HUES48 (cell line): Measurements from ENCODE around the gene FCF1.
A peak's percentile ranks its signal among the peaks of the same experiment; 100 is the strongest.
"Not testable (repeated sequence)": the region's sequence is repeated elsewhere in the genome, so short reads cannot be mapped to it uniquely, and the experiment has no call there.

Source experiments
- H3K27ac ChIP-seq: one replicate; pipeline ENCODE4 v1.7.0; 2013; ENCODE audit warnings: low read depth, low read length, inconsistent platforms
- H3K27me3 ChIP-seq: 2 replicates; pipeline ENCODE4 v1.6.1; 2013; ENCODE audit warnings: mild to moderate bottlenecking, low read length; ENCODE audit not compliant: control insufficient read depth, insufficient read depth
- H3K36me3 ChIP-seq: 2 replicates; pipeline ENCODE4 v1.6.1; 2013; ENCODE audit warnings: low read length; ENCODE audit not compliant: control insufficient read depth, insufficient read depth
- H3K4me1 ChIP-seq: 2 replicates; pipeline ENCODE4 v1.6.1; 2013; ENCODE audit warnings: mild to moderate bottlenecking, low read length; ENCODE audit not compliant: control insufficient read depth, insufficient read depth
- H3K4me3 ChIP-seq: 2 replicates; pipeline ENCODE4 v1.5.1; 2013; ENCODE audit warnings: mild to moderate bottlenecking, low read depth, low read length
- H3K9ac ChIP-seq: 2 replicates; pipeline ENCODE4 v1.6.1; 2013; ENCODE audit warnings: mild to moderate bottlenecking, low read depth, low read length, moderate library complexity
- H3K9me3 ChIP-seq: 2 replicates; pipeline ENCODE4 v1.6.1; 2013; ENCODE audit warnings: low read length; ENCODE audit not compliant: control insufficient read depth, insufficient read depth

Gene FCF1

GRCh38 chr14:74733221-74733620, 20.3 kb downstream of the FCF1 start:
- peaks cover 42% of the 10 kb centered on the region for H3K36me3 ChIP-seq
- H3K27ac ChIP-seq = no peak overlapping the region
- H3K4me1 ChIP-seq = no peaks in the 10 kb centered on the region
- H3K9me3 ChIP-seq = no peaks in the 10 kb centered on the region
- no peaks in the 10 kb centered on the region for H3K27me3 ChIP-seq
- no peak overlapping the region for H3K9ac ChIP-seq
- H3K4me3 ChIP-seq = no peak overlapping the region

DNA sequence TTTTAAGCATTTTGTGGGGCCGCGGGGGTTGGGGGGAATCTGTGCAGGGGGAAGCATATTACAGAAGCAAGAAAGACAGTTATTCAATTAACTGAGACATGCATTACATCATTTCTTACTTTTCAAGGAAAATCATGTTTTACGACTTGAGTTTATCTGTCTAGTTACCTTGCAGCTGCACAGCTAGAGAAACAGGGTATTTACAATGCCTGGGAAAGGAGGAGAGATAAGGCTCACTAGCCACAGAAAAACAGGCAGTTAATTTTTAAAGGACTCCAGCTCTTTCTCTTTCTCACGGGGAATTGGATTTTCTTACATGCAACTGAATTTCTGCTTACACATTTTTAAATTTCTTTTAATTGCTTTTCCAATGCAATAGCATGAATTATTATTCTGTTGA, 22.2 kb downstream of the FCF1 start:
- no peaks in the 10 kb centered on the region for H3K9me3 ChIP-seq
- H3K36me3 ChIP-seq = peaks cover 42% of the 10 kb centered on the region
- no peak overlapping the region for H3K9ac ChIP-seq
- no peaks in the 10 kb centered on the region for H3K27me3 ChIP-seq
- no peaks in the 10 kb centered on the region for H3K4me1 ChIP-seq
- no peak overlapping the region for H3K4me3 ChIP-seq
- H3K27ac ChIP-seq = no peak overlapping the region

GRCh38 chr14:74737753-74738325, 24.9 kb downstream of the FCF1 start:
- Histone ChIP-seq H3K4me3 (no peak overlapping the region), H3K9ac (no peak overlapping the region), H3K36me3 (peaks cover 28% of the 10 kb centered on the region), H3K27ac (no peak overlapping the region), H3K9me3 (no peaks in the 10 kb centered on the region), H3K4me1 (no peaks in the 10 kb centered on the region), H3K27me3 (no peaks in the 10 kb centered on the region)

DNA sequence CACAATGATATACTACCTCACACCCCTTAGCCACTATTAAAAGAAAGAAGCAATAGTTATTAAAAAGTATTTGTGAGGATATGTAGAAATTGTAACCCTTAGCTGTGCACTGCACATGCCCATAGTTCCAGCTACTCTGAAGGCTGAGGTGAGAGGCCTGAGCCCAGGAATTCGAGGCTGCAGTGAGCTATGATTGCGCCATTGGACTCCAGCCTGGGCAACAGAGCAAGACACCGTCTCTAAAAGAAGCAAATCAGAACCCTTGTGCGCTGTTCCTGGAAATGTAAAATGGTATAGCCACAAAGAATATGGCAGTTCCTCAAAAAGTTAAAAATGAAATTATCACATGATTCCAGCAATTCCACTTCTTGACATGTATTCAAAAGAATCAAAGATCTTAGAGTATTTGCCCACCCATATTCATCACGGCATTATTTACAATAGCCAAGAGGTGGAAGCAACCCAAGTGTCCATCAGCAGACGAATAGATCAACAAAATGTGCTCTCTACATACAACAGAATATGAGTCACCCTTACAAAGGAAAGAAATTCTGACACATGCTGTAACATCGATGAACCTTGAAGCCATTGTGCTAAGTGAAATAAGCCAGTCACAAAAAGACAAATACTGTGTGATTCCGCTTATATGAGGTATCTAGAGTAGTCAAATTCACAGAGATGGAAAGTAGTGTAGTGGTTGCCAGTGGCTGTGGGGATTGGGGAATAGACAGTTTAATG, 26.5 kb downstream of the FCF1 start:
- Histone ChIP-seq H3K4me3 (no peak overlapping the region), H3K9ac (no peak overlapping the region), H3K27me3 (no peaks in the 10 kb centered on the region), H3K27ac (no peak overlapping the region), H3K36me3 (peaks cover 13% of the 10 kb centered on the region), H3K9me3 (no peaks in the 10 kb centered on the region), H3K4me1 (no peaks in the 10 kb centered on the region)

DNA sequence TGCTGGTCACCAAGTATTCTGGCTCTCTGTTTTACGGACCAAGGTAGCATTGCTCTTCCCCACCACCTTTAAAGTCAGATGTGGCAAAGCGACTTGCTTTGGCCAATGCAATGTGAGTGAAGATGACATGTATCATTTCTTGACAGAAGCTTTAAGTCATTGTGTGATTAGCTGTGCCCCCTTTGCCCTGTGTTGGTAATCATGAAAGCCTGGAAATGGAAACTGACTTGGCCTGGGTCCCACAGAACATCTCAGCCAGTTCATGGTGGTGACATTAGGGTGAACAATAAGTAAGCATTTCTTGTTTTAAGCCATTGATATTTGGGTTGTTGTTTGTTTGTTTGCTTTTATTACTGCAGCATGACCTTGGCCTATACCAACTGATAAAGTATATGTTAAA, 34.3 kb downstream of the FCF1 start:
- H3K36me3 ChIP-seq = no peaks in the 10 kb centered on the region

DNA sequence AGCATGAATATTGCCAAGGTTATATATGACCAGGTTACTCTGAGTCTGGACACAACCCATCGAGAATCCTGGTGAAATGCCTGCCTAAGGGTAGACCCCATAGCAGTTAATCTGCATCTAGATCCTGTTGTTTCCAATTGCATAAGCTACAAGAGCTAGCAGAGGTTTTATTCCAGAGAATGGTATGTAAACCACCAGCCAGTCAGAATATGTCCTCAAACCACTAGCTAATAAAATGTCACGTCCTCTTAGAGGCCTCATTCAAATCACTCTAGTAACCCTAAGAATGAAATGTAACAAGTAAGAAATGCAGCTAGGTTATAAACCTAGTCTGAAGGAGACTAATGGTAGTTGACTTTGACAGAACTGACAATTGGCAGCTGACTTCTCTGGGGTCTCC, 41.2 kb downstream of the FCF1 start:
- Histone ChIP-seq H3K27ac (no peak overlapping the region), H3K27me3 (no peaks in the 10 kb centered on the region), H3K4me1 (no peaks in the 10 kb centered on the region), H3K9me3 (peaks cover 4% of the 10 kb centered on the region; the same call in 1 of the 2 replicates), H3K4me3 (no peak overlapping the region), H3K9ac (no peak overlapping the region), H3K36me3 (no peaks in the 10 kb centered on the region)

More for the DNA sequence above, 34.3 kb downstream of the FCF1 start:
- H3K27ac ChIP-seq = no peak overlapping the region
- H3K4me1 ChIP-seq = no peaks in the 10 kb centered on the region
- H3K4me3 ChIP-seq = no peak overlapping the region
- no peak overlapping the region for H3K9ac ChIP-seq
- H3K9me3 ChIP-seq = no peaks in the 10 kb centered on the region
- H3K27me3 ChIP-seq = no peaks in the 10 kb centered on the region

GRCh38 chr14:74754899-74755298, 42.0 kb downstream of the FCF1 start:
- Histone ChIP-seq H3K27ac (no peak overlapping the region), H3K4me3 (no peak overlapping the region), H3K4me1 (no peaks in the 10 kb centered on the region), H3K36me3 (no peaks in the 10 kb centered on the region), H3K9me3 (peaks cover 4% of the 10 kb centered on the region; the same call in 1 of the 2 replicates), H3K27me3 (no peaks in the 10 kb centered on the region), H3K9ac (no peak overlapping the region)

DNA sequence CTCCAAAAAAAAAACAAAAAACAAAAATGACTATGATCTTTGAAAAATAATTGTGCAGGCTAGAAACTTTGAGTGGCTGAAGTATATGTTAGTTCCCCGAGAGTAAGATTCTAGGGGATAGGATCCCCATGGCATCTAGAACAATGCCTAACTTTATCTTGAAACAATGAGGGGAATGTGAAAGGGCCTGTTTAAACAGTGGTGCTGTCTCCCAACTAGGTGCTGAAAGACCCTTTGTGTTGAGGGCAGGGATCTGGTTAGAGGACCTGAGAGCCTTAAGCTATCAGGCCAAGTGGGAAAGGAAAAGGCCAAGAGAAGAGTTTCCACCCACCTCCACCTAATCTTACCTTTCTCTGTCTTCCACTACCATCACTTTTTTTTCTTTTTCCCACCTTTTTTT, 43.4 kb downstream of the FCF1 start:
- no peak overlapping the region for H3K9ac ChIP-seq
- no peaks in the 10 kb centered on the region for H3K4me1 ChIP-seq

GRCh38 chr14:74758505-74758904, 45.6 kb downstream of the FCF1 start:
- H3K27ac ChIP-seq, H3K36me3 ChIP-seq, H3K4me3 ChIP-seq, H3K4me1 ChIP-seq, H3K9ac ChIP-seq, H3K9me3 ChIP-seq, H3K27me3 ChIP-seq: not testable (repeated sequence)

More for the DNA sequence above, 43.4 kb downstream of the FCF1 start:
- no peak overlapping the region for H3K4me3 ChIP-seq
- peaks cover 4% of the 10 kb centered on the region; the same call in 1 of the 2 replicates for H3K9me3 ChIP-seq
- no peak overlapping the region for H3K27ac ChIP-seq
- H3K36me3 ChIP-seq = no peaks in the 10 kb centered on the region
- no peaks in the 10 kb centered on the region for H3K27me3 ChIP-seq

DNA sequence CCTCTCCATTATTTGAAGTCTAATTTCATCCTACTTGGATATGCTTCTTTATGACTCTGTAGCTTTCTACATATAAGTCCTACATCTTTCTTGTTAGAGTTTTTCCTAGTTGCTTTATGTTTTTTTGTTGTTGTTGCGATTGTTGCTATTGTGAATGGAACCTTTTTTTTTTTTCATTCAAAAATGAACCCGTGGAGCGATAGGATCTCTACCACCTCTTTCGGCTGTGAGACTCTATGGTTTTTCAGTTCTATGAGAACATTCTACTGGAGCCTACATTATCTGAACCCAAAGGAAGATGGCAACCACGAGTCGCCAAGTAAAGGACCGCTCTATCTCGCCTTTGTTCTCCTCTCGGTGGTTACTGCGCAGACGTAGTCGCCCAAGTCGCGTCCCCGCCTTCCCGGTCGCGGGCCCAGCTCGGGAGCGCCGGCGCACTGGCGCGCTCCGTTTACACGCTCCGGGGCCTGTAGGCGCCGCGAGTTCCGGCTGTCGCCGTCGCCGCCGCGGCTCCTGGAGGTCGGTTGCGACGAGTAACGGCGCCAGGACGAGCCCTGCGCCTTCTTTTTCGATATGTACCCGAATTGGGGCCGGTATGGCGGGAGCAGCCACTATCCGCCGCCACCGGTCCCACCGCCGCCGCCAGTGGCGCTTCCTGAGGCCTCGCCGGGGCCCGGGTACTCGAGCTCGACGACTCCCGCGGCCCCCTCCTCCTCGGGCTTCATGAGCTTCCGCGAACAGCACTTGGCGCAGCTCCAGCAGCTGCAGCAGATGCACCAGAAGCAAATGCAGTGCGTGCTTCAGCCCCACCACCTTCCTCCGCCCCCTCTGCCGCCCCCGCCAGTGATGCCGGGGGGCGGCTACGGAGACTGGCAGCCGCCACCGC, 50.2 kb downstream of the FCF1 start, which contains the start of gene YLPM1:
YLPM1 (plus strand) TSS at position 400 of the 886 bp plus-strand sequence; CDS start at position 574, 174 bp downstream.
- Histone ChIP-seq H3K36me3 (peaks cover 9% of the 10 kb centered on the region), H3K9ac (peak within 1 kb of the TSS; percentile 93), H3K4me3 (peak within 1 kb of the TSS; percentile 91), H3K4me1 (peaks cover 13% of the 10 kb centered on the region; the same call in 1 of the 2 replicates), H3K27me3 (no peaks in the 10 kb centered on the region), H3K9me3 (no peaks in the 10 kb centered on the region), H3K27ac (peak within 1 kb of the TSS; percentile 90)
